H1 (cell line): ENCODE measurements around the gene ITSN1.

Source experiments
- ATF3 ChIP-seq: IDR thresholded peaks from 2 replicates; pipeline ENCODE4 v1.6.1; 2011; ENCODE audit warnings: low read depth, mild to moderate bottlenecking, low read length; ENCODE audit not compliant: insufficient read depth
- BRCA1 ChIP-seq: IDR thresholded peaks from 2 replicates; pipeline ENCODE4 v1.6.1; 2012; ENCODE audit warnings: low read depth, low read length, improper control_type of control experiment
- CTCF ChIP-seq, 3 experiments: IDR thresholded peaks; 1 replicate in 2 of 3; 2 replicates in 1 of 3; pipeline versions ENCODE4 v1.5.1 to v1.6.1; 2011; ENCODE audit warnings: low read length in 3 of 3, mild to moderate bottlenecking in 3 of 3, inconsistent platforms in 2 of 3, low read depth in 1 of 3, moderate library complexity in 1 of 3; ENCODE audit not compliant: insufficient read depth in 1 of 3; ENCODE audit errors: control extremely low read depth in 1 of 3

- no peak for TF ChIP-seq BRCA1
- no peak for TF ChIP-seq CTCF (IDR thresholded peaks at IDR 0.05; ENCODE audit: control extremely low read depth in 1 of 3, insufficient read depth in 1 of 3, low read depth in 1 of 3, low read length in 3 of 3)
- TF ChIP-seq ATF3 = no peak
Observed at GRCh38 chr21:33640697-33641351, 1.5 kb upstream of the ITSN1 start.
